Osteoblast (primary cell): ENCODE results near the gene ZBTB7C. TPM values are rescaled to one million over a fixed set of nuclear protein-coding genes. Genes with fewer than 3 reads are reported as not detected.
A peak's percentile ranks its signal among the peaks of the same experiment; 100 is the strongest.

Experiments used
- DNase-seq: peaks from one replicate; pipeline ENCODE4 v3.0.0; 2011; ENCODE audit warnings: low spot score, mixed read lengths; ENCODE audit not compliant: insufficient read length; ENCODE audit errors: missing footprints
- H2AFZ ChIP-seq: 2 replicates; pipeline ENCODE4 v1.6.0; 2011; ENCODE audit warnings: mild to moderate bottlenecking, low read length
- H3K27ac ChIP-seq: 2 replicates; pipeline ENCODE4 v1.5.1; 2011; ENCODE audit warnings: mild to moderate bottlenecking, low read depth, low read length, moderate library complexity
- H3K27me3 ChIP-seq: 2 replicates; pipeline ENCODE4 v1.6.0; 2012; ENCODE audit warnings: mild to moderate bottlenecking, control low read depth, inconsistent platforms, low read length, moderate library complexity; ENCODE audit not compliant: insufficient read depth
- H3K36me3 ChIP-seq: 2 replicates; pipeline ENCODE4 v1.5.1; 2011; ENCODE audit warnings: mild to moderate bottlenecking, low read length, control low read depth, moderate library complexity; ENCODE audit not compliant: insufficient read depth
- H3K4me1 ChIP-seq: 2 replicates; pipeline ENCODE4 v1.5.1; 2011; ENCODE audit warnings: mild to moderate bottlenecking, low read length, control low read depth, moderate library complexity; ENCODE audit not compliant: insufficient read depth
- H3K4me2 ChIP-seq: 2 replicates; pipeline ENCODE4 v1.6.0; 2011; ENCODE audit warnings: mild to moderate bottlenecking, low read length; ENCODE audit not compliant: insufficient read depth
- H3K4me3 ChIP-seq: fragments of 200-600 bp; sonication (generic); 3 replicates; pipeline ENCODE4 v1.5.1; 2012; ENCODE audit warnings: mild to moderate bottlenecking, low read length, inconsistent platforms; ENCODE audit not compliant: insufficient read depth
- H3K79me2 ChIP-seq: 2 replicates; pipeline ENCODE4 v1.6.0; 2012; ENCODE audit warnings: mild to moderate bottlenecking, low read length, control low read depth, inconsistent platforms; ENCODE audit not compliant: insufficient read depth
- H3K9me3 ChIP-seq: 2 replicates; pipeline ENCODE4 v1.5.1; 2011; ENCODE audit warnings: low read depth, low read length, control low read depth
- H4K20me1 ChIP-seq: 2 replicates; pipeline ENCODE4 v1.6.0; 2012; ENCODE audit warnings: mild to moderate bottlenecking, low read length, control low read depth; ENCODE audit not compliant: insufficient read depth
- total RNA-seq: library from RNA; depleted of rRNA; stranded (reverse); fragments of >200 nt; gene quantifications from 2 replicates; pipeline ENCODE4 v1.2.3, GENCODE V29; 2012
- TF ChIP-seq, protein P1 (sequence below): IDR thresholded peaks from 2 replicates; pipeline ENCODE4 v1.5.1; 2011; ENCODE audit warnings: mild to moderate bottlenecking, low read depth, low read length, moderate library complexity; ENCODE audit errors: extremely low read depth

Gene ZBTB7C
- total RNA-seq, 1 donor = 0.36 TPM

DNA sequence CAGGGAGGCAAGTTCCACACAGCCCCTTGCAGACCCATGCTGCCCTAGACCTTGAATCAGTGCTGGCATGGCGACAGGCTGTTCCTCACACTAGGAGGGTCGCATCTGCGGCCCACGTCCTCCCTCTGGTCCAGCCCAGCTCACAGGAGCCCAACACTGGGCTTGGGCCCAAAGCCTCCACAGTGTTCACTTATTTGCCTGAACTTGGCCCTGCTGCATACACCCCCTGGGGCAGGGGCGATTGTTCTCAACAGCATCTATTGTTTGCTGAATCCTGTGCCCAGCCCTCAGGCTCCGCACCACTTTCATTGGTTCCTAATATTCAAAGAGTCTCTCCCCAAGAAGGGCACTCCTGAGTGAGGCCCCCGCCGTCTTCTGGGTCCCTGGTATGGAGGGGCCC lies 90.7 kb downstream of the ZBTB7C start:
- Histone ChIP-seq H3K4me2 (no peak overlapping the region), H4K20me1 (no peaks in the 10 kb centered on the region), H3K4me1 (peaks cover 12% of the 10 kb centered on the region), H3K79me2 (no peaks in the 10 kb centered on the region), H2AFZ (no peak overlapping the region), H3K27ac (no peak overlapping the region), H3K36me3 (no peaks in the 10 kb centered on the region), H3K27me3 (peaks cover 3% of the 10 kb centered on the region), H3K9me3 (no peaks in the 10 kb centered on the region), H3K4me3 (no peak overlapping the region)
- TF ChIP-seq, protein P1, sequence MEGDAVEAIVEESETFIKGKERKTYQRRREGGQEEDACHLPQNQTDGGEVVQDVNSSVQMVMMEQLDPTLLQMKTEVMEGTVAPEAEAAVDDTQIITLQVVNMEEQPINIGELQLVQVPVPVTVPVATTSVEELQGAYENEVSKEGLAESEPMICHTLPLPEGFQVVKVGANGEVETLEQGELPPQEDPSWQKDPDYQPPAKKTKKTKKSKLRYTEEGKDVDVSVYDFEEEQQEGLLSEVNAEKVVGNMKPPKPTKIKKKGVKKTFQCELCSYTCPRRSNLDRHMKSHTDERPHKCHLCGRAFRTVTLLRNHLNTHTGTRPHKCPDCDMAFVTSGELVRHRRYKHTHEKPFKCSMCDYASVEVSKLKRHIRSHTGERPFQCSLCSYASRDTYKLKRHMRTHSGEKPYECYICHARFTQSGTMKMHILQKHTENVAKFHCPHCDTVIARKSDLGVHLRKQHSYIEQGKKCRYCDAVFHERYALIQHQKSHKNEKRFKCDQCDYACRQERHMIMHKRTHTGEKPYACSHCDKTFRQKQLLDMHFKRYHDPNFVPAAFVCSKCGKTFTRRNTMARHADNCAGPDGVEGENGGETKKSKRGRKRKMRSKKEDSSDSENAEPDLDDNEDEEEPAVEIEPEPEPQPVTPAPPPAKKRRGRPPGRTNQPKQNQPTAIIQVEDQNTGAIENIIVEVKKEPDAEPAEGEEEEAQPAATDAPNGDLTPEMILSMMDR = no peak
- no peak for DNase-seq

DNA sequence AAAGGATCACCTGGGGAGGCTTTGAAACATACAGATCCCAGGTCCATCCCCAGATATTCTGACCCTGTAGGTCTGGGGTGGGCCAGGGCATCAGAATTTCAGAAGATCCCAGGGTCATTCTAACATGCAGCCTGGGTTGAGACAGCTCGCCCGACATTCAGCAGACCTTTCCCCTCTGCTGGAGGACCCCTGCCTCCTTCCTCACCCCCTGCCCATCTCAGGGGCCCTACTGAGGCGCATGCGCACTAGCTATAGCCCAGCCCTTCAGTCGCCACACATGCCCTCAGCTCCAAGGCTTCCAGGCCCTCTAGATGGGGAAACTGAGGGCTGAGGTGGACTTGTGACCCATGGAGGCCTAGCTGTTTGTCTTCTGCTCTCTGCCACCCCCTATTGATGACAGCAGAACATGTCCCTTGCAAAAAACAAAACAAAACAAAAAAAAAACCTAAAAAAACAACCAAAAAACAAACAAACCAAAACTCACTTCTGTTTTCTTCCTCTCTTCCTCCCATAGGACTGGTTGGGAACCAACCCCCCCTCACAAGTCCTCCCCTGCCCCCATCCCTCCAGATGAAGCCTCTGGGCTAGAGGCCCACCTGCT lies 91.3 kb downstream of the ZBTB7C start:
- no peak overlapping the region for H3K27ac ChIP-seq
- H3K4me3 ChIP-seq = no peak overlapping the region
- no peaks in the 10 kb centered on the region for H3K9me3 ChIP-seq
- H4K20me1 ChIP-seq = no peaks in the 10 kb centered on the region
- H2AFZ ChIP-seq = no peak overlapping the region
- TF ChIP-seq, protein P1 = peak; percentile 23
- no peak for DNase-seq
- no peaks in the 10 kb centered on the region for H3K79me2 ChIP-seq
- no peaks in the 10 kb centered on the region for H3K36me3 ChIP-seq
- peaks cover 3% of the 10 kb centered on the region for H3K27me3 ChIP-seq
- H3K4me1 ChIP-seq = peaks cover 12% of the 10 kb centered on the region
- no peak overlapping the region for H3K4me2 ChIP-seq

DNA sequence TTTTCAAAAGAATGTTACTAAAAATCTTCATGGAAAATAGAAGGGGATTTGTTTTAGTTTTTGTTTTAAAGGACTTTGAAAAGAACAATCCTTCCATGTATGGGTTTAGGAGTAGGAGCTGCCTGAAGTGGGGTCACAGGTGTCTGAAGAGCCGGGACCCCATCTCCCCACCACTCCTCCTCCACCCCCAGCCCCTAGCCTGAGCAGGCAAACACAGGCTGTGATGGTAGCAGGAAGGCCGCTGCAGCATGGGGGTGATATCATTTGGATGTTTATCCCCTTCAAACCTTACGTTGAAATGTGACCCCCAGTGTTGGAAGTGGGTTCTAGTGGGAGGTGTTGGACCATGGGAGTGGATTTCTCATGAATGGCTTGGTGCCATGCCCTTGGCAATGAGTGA lies 93.0 kb downstream of the ZBTB7C start:
- Histone ChIP-seq H3K27me3 (peaks cover 3% of the 10 kb centered on the region), H3K27ac (no peak overlapping the region), H3K4me3 (no peak overlapping the region), H2AFZ (no peak overlapping the region), H3K36me3 (no peaks in the 10 kb centered on the region), H3K4me1 (peaks cover 12% of the 10 kb centered on the region), H3K79me2 (no peaks in the 10 kb centered on the region), H3K9me3 (no peaks in the 10 kb centered on the region), H3K4me2 (no peak overlapping the region), H4K20me1 (no peaks in the 10 kb centered on the region)
- TF ChIP-seq, protein P1 = no peak
- no peak for DNase-seq

GRCh38 chr18:48314690-48315089 lies 94.5 kb downstream of the ZBTB7C start:
- Histone ChIP-seq H3K4me1 (peaks cover 6% of the 10 kb centered on the region), H3K9me3 (no peaks in the 10 kb centered on the region), H2AFZ (no peak overlapping the region), H4K20me1 (no peaks in the 10 kb centered on the region), H3K79me2 (no peaks in the 10 kb centered on the region), H3K4me2 (no peak overlapping the region), H3K4me3 (no peak overlapping the region), H3K27ac (no peak overlapping the region), H3K36me3 (no peaks in the 10 kb centered on the region), H3K27me3 (peaks cover 4% of the 10 kb centered on the region)
- DNase-seq = no peak
- TF ChIP-seq, protein P1 = no peak
